Colon (tissue), 2 donors: Measurements from ENCODE around the gene NLGN2.
A peak's percentile ranks its signal among the peaks of the same experiment; 100 is the strongest.

ENCODE experiments used
- FAIRE-seq: peaks from 2 replicates; lab custom pipeline; 2012; peaks lifted over from hg19 to GRCh38; lab: Jason Lieb, UNC
- donor health status: control.
- donor health status: control.

The NLGN2 gene

DNA sequence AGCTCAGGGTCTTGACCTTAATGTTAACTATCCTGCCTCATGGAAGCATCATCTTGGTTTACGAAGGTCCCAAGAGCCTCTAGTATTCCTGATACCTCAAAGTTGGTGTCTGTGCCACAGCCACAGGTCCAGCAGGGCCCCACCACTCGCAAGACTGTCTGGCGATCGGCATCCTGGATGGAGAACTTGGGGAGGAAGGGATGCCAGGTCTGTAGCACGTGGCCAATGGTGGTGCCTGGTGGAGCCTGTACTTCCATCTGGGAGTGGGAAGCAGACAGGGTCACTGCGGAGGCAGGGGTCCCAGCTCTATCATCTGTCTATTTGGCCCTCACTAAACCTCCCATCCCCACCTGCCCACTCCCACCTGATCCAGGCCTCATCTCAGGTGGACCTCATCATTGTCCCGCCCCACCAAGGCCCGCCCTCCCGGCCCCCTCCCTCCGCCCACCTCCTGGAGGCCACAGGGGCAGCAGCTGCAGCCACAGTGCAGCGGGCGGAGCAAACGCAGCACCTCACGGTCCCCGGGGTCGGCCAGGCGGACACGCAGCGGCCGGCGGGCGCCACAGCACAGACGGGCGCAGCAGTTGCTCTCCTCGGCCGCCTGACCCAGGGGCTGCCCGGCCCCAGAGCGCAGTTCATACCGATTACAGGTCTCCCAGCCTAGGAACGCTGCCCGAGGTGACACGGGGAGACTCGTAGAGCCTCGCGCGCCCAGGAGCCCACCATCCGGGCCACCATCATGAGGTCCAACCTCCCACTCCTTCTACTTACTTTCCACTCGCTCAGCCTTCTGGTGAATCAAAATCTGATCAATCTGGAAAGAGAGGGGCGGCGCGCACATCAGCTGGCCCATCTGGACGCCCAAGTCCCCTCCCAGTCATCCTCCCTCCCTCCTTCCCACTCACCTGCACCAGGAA is 14.7 kb upstream of the NLGN2 start:
- FAIRE-seq = no peak

DNA sequence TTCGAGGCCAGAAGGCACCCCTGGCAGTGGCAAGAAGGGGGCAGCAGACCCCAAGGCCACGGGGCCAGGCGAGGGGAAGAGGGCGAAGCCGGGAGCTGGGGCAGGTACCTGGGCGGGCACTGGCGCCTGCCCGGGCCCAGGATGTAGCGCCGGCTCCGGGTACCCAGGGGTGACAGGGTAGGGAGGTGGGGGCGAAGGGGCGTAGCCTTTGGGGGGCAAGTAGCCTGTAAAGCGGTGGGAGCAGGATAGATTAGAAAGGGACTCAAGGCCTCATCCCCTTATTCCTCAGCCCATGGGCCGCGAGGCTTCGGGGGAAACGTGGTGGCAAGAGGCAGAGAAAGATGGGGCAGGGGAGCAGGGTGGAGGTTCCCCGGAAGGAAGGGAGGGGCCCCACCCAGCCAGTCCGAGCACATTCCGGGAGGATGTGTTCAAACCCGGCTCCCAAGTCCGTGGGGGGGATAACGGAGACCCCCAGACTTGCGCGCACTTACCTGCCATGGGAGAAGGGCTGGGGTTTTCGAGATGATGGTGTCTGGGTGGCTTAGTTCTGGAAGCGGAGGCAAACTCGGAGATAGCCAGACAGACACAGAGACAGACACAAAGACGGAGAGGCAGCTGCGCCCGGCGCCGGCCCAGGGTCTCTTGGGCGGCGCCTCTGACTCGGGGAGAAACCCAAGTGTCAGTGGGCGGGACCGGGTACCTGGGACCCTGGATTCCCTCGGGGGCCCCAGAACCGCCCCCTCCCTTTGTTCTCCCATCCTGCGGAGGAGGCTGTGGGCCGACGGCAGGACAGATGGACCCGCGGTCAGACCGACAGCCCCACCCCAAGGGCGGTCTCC is 13.8 kb upstream of the NLGN2 start:
- no peak for FAIRE-seq

DNA sequence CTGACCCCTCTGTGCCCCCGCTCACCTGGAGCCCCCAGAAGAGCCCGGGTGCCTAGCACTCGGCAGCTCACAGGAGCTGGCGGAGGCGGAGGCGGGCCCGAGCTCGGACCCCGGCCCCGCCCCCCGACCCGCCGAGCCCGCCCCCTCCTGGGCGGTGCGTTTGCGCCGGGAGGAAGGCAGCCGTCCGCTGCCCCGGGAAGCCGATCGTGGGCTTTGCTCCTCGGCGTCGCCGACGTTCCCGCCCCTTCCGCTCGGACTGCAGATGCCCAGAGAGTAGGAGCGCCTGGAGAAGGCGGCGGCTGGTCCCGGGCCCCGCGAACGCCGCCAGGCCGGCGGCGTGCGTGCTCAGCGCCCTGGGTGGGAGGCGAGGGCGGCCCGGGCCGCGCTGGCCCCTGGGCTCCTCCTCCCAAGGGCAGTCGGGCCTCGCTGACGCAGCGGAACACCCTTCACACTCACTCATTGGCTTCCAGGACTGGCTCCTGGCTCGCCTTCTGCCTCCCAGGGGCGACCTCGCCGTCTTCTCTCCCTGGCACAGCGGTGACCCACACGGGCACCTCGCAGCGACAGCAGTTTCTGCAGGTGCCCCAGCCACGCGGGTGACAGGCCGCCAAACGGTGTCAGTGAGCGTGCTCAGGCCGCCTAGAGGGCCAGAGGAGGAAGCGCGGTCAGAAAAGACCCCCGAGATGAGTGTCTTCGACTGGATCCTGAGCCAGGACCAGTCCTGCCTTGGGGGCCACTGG is 13.0 kb upstream of the NLGN2 start, which contains the start of gene PLSCR3:
PLSCR3 (minus strand) TSS at position 74 of the 740 bp plus-strand sequence. CDS start 415 bp downstream, outside the sequence.
- FAIRE-seq = no peak

DNA sequence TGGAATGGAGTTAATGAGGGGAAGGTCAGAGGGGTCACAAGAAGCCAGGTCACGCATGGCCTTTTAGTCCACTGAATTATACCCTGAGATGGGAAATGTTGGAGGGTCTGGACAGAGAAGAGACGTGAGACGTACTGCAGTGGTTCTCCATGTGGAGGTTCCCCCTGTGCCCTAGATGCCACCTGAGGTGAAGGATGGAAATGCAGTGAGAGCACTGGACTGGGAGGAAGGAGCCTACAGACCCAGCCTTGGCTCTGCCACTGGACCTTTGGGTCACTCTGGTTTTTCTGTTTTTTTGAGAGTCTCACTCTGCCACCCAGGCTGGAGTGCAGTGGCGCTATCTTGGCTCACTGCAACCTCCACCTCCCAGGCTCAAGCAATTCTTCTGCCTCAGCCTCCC is 11.5 kb upstream of the NLGN2 start:
- no peak for FAIRE-seq

DNA sequence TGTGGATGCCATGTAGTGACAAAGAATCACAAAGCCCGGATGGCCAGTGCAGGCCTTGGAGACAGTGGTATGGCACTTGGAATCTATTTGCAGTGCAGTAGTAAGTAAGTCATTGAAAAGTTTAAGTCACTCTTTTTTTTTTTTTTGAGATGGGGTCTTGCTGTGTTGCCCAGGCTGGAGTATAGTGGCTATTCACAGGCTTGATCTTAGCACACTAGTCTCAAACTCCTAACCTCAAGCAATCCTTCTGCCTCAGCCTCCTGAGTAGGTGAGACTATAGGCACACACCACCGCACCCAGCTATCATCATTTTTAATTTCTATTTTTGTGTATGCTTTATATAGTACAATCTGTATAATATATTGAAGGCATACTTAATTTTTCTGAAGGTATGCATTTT is 9.0 kb upstream of the NLGN2 start:
- no peak for FAIRE-seq

DNA sequence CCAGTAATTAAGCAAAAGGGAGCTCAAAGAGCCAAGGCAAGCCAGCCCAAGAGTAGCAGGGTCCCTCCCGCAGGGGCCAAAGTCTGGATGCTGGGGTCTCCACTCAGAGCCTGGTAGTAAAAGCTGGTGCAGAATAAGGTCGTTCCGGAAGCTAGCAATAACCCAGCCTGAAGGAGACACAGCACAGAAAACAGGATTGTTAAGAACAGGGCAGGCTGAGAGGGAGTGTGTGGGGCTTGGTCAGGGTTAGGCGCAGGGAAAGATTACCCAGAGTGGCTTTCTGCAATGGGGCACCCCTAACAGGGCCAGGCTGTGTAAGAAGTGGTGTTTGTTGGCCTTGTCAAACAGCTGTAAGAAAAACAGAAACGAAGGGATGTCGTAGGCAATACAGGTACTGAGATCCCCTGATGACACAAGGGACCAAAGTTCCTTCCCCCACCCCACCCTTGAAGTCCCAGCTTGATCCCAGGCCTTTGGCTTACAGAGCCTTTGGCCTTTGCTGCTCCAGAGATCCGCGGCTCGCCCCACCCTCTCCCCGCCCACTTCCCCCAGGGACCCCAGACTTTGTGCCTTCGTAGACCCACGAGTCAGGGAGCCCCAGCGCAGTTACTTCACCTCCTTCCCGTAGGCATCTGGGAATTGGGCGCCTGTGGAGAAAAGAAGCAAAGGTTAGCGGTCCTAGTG is 4.5 kb upstream of the NLGN2 start:
- FAIRE-seq = no peak

DNA sequence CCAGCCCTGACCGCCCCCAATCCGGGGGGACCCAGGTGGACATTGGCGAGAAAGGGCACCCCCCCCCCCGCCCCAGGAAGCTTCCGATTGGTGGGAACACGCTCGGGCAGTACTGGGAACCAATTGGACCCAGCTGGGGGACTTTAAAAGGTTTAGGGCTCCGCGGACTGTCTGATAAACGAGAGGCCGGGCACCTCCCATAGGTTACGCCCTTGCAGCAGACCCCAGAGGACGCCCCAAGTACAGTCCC is 4.0 kb upstream of the NLGN2 start:
- FAIRE-seq = no peak

DNA sequence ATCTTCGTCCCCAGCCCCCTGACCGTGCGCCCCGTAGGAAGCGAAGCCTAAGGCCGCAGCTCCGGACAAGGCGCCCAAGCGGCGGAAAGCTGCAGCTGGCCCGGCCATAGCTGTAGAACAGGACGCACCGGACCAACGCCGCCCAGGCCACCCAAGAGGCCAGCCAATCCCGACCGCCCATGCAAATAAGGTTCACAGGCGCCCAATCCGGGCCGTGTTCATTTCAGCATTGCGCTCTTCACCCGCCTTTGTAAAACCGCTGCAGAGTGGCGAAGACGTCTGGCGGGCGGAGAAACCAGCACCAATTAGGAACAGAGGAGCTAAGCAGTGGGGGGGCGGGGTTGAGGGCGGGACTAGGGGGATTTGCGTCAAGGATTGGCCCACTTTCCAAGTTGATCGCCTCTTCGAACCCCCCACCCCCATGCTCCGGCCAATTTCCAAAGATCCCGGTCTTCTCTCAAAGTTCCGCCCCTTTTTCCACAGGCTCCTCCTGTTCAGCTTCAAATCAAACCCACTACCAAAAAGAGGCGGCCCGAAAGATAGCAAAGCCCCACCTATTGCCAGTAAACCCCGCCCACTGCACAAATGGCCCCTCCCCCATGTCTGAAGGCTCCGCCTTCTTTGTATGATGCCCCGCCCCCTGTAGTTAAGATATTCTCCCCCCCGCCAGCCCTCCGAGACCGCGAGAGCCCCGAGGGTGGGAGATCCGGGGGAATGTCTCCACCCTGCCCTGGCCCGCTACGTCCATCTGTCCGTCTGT is 3.5 kb upstream of the NLGN2 start, which contains the start of gene TMEM256:
TMEM256 (minus strand) TSS at position 121 of the 760 bp plus-strand sequence; CDS start at position 108, 13 bp downstream.
- FAIRE-seq = peak; percentile 10

DNA sequence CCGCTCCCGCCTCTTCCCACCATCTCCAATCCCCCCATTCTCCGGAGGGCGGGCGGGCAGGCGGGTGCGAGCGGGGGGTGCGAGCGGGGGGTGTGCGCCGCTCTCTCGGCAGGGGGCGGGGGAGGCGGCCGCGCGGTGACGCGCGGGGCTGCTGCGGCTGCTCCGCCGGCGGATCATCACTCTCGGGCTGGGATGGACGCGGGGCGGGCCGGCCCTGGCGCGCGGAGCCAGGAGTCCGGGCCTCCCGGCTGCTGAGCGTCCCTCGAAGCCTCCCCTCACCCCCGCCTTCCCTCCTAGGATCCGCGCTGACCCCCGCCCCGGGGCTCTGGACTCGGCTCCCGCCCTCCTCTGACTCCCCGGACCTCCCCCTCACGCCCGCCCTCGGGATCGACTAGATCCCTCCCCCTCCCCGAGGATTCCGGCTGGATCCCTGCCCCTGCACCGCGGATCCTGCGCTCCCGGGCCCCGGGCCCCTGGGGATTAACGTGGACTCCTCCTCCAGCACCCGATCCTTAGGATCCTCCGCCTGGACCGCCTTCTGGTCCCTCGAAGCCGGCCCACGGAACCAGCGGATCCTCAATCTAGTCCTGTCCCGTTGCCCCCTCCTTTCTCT is 2.8 kb upstream of the NLGN2 start:
- no peak for FAIRE-seq

DNA sequence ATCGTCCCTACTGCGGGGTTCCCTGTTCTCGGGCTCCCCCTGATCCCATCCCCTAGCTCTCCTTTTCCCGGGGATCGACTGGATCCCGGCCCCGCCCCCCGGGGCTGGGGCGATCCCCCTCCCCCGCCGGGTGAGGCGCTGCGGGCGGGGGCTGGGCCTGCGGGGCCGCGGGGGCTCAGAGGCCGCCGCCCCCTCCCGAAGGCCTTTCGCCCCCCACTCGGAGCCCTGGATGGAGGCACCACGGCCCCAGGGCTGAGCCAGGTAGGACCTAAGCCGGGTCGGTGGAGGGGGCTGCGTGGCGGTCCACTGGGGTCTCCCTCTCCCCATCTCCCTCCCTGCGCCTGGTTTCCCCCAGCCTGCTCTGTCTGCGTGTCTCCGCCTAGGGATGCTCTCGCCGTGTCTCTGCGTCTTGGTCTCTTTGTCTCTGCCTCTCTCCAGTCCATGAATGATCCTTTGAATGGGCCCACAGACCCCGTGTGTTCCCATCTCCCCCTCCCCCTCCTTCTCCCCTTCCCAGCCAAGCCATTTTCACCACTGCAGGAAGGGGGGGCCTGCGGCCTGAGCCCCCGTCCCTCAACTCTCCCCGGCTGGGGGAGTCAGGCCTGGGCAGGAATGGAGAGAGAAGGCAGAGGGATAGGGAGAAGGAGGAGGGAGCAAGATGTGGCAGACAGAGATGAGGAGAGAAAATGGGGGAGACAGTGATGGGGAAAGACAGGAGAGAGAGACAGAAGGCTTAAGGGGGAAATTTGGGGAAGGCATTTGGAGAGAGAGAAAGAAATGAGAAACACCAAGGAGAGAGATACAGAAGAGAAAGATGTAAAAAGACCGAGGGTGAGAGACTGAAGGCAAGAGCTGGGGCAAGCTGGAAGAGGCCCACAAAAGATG is 2.1 kb upstream of the NLGN2 start:
- no peak for FAIRE-seq

DNA sequence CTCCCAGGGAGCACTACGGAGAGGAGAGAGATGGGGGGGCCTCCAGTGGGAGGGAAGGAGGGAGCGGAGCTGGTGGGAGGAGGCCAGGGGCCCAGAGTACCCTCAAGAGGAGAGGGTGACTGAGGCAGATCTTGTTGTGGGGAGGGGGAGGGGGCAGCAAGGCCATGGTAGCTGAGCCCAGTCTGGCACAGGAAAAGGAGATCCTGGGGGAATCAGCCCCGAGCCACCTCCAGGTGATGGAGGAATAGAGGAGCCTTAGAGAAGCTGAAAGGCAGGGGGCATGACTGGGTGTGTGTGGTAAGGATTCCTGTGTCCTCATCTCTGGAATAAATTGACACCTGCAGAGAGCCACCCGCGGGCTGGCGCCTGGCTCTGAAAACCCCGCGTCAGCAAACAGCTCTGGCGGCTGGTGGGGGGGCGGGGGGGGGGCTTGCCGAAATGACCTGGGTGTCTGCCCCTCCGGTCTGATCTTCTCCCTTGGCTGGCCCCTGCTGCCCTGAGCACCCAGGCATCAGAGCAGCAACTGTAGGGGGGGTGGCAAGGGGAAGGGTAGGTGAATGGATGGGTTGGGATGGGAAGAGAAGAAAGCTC is 1.3 kb upstream of the NLGN2 start:
- FAIRE-seq = no peak

DNA sequence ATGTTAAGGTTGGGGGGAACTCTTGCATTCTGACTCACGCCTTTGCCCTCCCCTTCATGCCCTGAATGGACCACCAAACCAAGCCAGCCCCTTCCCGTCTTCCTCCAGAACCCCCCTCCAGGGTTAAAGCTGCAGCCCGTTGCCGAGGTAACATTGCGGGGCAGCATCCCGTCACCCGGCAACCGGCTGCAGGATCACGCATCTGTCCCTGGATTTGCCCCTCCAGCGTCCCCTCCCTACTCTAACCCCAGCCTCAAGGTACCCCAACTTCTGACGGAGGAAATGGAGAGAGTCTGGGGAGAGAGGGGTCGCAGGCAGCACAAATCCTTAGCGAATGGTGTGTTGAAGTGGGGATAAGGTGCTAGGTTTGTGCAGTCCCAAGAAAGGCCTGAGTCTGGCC is 563 bp upstream of the NLGN2 start:
- no peak for FAIRE-seq

DNA sequence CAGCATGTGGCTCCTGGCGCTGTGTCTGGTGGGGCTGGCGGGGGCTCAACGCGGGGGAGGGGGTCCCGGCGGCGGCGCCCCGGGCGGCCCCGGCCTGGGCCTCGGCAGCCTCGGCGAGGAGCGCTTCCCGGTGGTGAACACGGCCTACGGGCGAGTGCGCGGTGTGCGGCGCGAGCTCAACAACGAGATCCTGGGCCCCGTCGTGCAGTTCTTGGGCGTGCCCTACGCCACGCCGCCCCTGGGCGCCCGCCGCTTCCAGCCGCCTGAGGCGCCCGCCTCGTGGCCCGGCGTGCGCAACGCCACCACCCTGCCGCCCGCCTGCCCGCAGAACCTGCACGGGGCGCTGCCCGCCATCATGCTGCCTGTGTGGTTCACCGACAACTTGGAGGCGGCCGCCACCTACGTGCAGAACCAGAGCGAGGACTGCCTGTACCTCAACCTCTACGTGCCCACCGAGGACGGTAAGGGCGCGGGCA is 645 bp downstream of the NLGN2 start:
- no peak for FAIRE-seq

DNA sequence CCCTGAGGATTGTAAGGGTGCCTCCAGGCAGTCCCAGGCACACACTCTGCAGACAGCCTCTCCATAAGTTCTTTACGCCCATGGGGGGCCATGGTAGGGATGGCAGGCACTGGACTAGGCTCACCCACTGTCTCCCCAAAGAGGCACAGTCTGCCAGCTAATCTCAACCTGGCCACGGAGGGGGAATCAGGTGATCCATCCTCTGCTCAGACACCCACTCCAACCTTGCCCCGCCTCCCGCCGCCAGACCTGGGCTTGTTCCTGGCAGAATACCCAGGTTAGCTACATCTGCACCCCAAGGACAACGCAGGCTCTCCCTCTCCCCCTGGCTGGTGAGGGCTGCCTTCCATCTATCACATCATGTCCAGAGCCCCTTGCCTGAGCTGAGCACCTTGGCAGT is 1.2 kb downstream of the NLGN2 start:
- FAIRE-seq = no peak

DNA sequence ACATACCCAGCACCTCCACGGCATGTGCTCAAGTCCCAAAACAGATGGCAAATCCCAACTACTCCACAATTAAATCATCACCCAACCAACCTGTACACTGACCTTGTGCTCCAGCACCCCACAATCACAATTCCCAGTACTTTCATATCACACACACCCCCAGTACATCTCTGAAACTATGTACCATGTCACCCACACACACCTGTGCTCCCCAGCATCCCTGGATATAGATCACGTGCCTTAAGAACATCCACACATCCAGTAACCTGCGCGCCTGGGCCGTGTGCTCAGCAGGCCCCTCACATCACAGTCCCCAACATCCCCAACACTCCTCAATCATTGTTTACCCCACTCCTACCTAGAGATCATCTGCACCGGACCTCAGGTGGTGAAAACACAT is 2.1 kb downstream of the NLGN2 start:
- FAIRE-seq = no peak

DNA sequence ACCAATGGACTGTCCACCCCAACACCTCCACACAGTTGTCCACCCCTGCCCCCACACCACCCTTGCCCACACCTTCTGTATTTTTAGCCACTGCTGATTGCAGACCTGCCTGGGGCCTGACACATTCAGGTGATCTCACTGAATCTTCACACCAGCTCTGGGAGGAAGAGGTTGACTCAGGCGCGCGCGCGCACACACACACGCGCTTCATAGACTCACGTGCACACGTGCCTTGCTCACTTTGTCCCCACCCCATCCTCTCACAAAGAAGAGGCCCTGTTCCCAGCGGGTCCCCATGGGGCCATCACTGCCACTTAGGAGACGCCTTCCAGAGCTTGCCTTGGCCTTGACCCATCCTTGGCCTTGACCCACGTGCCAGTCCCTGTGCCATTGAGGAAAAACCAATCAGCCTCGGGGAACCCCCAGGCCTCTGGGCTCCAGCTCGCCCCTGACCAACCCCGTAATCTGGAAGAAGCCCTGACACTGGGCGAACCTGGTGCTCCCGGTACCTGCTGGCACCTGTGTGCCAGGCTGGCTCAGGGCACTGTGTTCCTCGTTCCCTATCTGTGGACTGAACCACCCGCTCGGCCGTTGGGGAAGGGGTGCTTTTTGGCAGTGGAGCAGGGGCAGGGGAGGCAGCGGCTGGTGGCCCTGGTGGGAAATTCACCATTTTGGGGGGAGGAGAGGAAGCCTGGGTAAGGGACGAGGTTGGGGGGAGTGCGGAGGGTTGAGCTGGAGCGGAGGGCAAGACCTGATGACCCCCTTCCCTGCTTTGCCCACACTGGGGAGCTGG is 3.2 kb downstream of the NLGN2 start:
- FAIRE-seq = no peak

DNA sequence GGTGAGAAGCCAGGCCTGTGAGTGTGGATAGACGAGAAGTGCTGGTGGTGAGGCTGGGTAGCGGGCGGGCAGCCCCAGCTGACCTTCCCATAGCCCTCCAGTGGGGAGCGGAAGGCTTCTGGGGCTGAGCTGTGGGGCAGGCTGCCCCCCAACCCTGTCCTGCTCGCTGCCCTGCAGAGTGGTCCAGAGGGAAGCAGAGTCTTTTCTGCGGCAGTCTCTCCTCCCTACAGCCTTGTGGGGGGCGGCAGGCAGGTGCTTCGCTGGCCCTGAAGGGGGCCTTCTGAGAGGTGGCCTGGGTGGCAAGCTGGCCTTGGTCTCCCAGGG is 3.7 kb downstream of the NLGN2 start:
- FAIRE-seq = no peak

DNA sequence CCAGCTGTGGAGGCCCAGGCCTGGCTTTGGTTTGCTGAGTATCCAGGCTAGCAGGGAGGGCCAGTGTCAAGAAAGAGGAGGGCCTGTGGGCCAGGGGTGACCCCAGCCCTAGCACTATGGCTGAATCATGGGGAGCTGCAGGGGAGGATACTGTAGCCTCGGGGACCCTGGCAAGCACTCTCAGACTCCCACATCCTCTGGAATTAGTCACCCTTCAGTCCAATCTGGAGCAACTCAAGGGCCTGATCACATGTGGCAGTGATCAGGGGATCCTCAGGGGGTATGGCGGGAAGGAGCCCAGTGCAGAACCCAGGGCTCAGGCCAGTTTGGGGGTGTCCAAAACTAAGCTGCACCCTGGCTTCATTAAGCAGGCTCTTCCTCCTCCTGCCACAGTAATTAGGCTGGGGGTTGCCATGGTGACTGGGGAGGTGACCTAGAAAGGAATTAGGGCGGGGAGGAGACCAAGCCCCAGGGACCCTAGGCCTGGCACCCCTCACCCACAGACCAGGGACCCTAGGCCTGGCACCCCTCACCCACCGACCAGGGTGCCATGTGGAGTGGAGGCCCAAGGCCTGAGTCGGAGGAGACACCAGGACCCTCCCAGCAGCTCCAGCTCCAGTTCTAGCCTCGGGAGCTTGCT is 5.8 kb downstream of the NLGN2 start:
- no peak for FAIRE-seq
